ENCODE measurements around the gene SF3B6.

Gene SF3B6

DNA sequence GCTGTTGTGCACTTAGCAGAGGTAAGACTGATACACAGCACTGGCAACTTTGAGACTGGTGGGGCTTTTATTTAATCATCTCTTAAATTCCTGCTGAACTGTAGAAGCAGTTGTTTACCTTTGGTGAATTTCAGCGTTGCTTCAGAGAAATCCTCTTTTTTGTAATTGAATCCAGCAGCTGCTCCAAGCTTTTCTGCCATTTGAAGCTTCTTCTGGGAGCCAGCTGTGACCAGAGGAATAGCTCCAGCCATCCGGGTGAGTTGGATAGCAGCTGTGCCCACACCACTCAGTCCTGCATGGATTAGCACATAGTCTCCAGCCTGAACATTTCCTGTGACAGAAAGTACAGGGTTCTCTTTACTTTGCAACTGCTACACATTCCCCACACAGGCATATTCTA lies 4.6 kb upstream of the SF3B6 start:
- Histone ChIP-seq H3K9ac (ENCODE audit: low read depth, low read length, poor library complexity, severe bottlenecking) (no peak overlapping the region), H3K4me1 (ENCODE audit: insufficient read depth, low read length, poor library complexity, severe bottlenecking) (peaks cover 27% of the 10 kb centered on the region), H2AFZ (ENCODE audit: low read length) (no peak overlapping the region), H3K36me3 (ENCODE audit: insufficient read depth, low read length) (no peaks in the 10 kb centered on the region), H3K27me3 (ENCODE audit: insufficient read depth, low read length, poor library complexity, severe bottlenecking) (no peaks in the 10 kb centered on the region), H3K9me3 (ENCODE audit: insufficient read depth, low read depth, low read length) (no peaks in the 10 kb centered on the region), H3K79me2 (ENCODE audit: insufficient read depth, low read length) (peaks cover 19% of the 10 kb centered on the region), H3K9me2 (replicated peaks; ENCODE audit: low read depth, low read length) (no peaks in the 10 kb centered on the region), H3K4me2 (ENCODE audit: low read depth, low read length, poor library complexity, severe bottlenecking) (no peak overlapping the region), H3K4me3 (ENCODE audit: low read length, poor library complexity, severe bottlenecking) (no peak overlapping the region), H4K20me1 (ENCODE audit: insufficient read depth, low read length, poor library complexity, severe bottlenecking) (no peaks in the 10 kb centered on the region), H3F3A (ENCODE audit: low read depth) (no peaks in the 10 kb centered on the region; the same call in 1 of the 2 replicates)
- no peak for TF ChIP-seq EZH2phosphoT487 (IDR thresholded peaks at IDR 0.05; ENCODE audit: borderline replicate concordance)
- TF ChIP-seq, protein P1, sequence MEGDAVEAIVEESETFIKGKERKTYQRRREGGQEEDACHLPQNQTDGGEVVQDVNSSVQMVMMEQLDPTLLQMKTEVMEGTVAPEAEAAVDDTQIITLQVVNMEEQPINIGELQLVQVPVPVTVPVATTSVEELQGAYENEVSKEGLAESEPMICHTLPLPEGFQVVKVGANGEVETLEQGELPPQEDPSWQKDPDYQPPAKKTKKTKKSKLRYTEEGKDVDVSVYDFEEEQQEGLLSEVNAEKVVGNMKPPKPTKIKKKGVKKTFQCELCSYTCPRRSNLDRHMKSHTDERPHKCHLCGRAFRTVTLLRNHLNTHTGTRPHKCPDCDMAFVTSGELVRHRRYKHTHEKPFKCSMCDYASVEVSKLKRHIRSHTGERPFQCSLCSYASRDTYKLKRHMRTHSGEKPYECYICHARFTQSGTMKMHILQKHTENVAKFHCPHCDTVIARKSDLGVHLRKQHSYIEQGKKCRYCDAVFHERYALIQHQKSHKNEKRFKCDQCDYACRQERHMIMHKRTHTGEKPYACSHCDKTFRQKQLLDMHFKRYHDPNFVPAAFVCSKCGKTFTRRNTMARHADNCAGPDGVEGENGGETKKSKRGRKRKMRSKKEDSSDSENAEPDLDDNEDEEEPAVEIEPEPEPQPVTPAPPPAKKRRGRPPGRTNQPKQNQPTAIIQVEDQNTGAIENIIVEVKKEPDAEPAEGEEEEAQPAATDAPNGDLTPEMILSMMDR (conservative IDR thresholded peaks at IDR 0.05; ENCODE audit: low read length): no peak

DNA sequence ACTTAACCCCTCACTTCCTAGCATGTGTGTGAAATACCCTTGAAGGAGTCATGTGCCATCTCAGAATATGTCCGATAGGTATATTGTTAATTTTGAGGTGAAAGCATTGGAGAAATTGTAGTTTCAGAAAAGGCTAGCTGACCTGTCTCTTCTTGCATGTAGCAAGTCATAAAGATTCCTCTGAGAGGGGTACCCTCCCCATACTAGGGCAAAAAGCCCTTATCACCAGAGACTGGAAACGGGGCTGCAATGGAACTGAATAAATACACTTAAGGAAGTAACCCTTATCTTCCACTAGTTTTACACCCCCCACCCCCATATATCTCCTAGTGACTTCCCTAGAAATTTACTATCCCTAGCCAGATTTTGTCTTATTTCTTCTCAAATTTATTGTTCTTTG lies 1.8 kb upstream of the SF3B6 start:
- no peaks in the 10 kb centered on the region for H3K9me3 ChIP-seq (ENCODE audit: insufficient read depth, low read depth, low read length)
- H3F3A ChIP-seq (ENCODE audit: low read depth): no peaks in the 10 kb centered on the region; the same call in 1 of the 2 replicates
- H4K20me1 ChIP-seq (ENCODE audit: insufficient read depth, low read length, poor library complexity, severe bottlenecking): peaks cover 16% of the 10 kb centered on the region
- no peaks in the 10 kb centered on the region for H3K27me3 ChIP-seq (ENCODE audit: insufficient read depth, low read length, poor library complexity, severe bottlenecking)
- H2AFZ ChIP-seq (ENCODE audit: low read length): no peak overlapping the region
- peak overlapping the region; percentile 75 for H3K4me2 ChIP-seq (ENCODE audit: low read depth, low read length, poor library complexity, severe bottlenecking)
- no peaks in the 10 kb centered on the region for H3K9me2 ChIP-seq (replicated peaks; ENCODE audit: low read depth, low read length)
- peak overlapping the region; percentile 77 for H3K4me3 ChIP-seq (ENCODE audit: low read length, poor library complexity, severe bottlenecking)
- TF ChIP-seq, protein P1 (conservative IDR thresholded peaks at IDR 0.05; ENCODE audit: low read length): no peak
- TF ChIP-seq EZH2phosphoT487 (IDR thresholded peaks at IDR 0.05; ENCODE audit: borderline replicate concordance): no peak
- H3K4me1 ChIP-seq (ENCODE audit: insufficient read depth, low read length, poor library complexity, severe bottlenecking): peaks cover 38% of the 10 kb centered on the region
- peaks cover 40% of the 10 kb centered on the region for H3K79me2 ChIP-seq (ENCODE audit: insufficient read depth, low read length)
- peak overlapping the region; percentile 78 for H3K9ac ChIP-seq (ENCODE audit: low read depth, low read length, poor library complexity, severe bottlenecking)
- H3K36me3 ChIP-seq (ENCODE audit: insufficient read depth, low read length): no peaks in the 10 kb centered on the region

DNA sequence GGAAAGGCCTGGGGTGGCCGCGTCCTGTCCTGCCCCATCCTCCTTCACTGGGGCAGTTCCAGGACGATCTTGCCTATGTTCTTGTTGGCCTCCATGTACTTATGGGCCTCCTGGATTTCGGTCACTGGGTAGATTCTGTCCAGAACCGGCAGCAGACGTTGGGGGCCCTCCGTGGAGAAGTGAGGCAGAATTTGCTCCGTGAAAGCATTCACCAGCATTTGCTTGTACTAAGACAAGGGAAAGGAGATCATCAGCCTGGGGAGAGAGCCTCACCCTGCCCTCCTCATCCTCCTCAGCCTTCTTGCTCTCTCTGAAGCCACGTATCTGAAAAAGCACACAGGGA lies 1.4 kb upstream of the SF3B6 start:
- Histone ChIP-seq H3K4me2 (ENCODE audit: low read depth, low read length, poor library complexity, severe bottlenecking) (peak overlapping the region; percentile 75), H3K4me3 (ENCODE audit: low read length, poor library complexity, severe bottlenecking) (peak overlapping the region; percentile 77), H3K9me2 (replicated peaks; ENCODE audit: low read depth, low read length) (no peaks in the 10 kb centered on the region), H3K9ac (ENCODE audit: low read depth, low read length, poor library complexity, severe bottlenecking) (peak overlapping the region; percentile 78), H4K20me1 (ENCODE audit: insufficient read depth, low read length, poor library complexity, severe bottlenecking) (peaks cover 17% of the 10 kb centered on the region), H3K79me2 (ENCODE audit: insufficient read depth, low read length) (peaks cover 40% of the 10 kb centered on the region), H3K36me3 (ENCODE audit: insufficient read depth, low read length) (no peaks in the 10 kb centered on the region; the same call in 1 of the 2 replicates), H3K9me3 (ENCODE audit: insufficient read depth, low read depth, low read length) (no peaks in the 10 kb centered on the region), H3F3A (ENCODE audit: low read depth) (no peaks in the 10 kb centered on the region; the same call in 1 of the 2 replicates), H2AFZ (ENCODE audit: low read length) (0 out of 2 replicates have a peak overlapping the region, but pooled peaks have one; percentile 33), H3K27me3 (ENCODE audit: insufficient read depth, low read length, poor library complexity, severe bottlenecking) (no peaks in the 10 kb centered on the region), H3K4me1 (ENCODE audit: insufficient read depth, low read length, poor library complexity, severe bottlenecking) (peaks cover 38% of the 10 kb centered on the region)
- no peak for TF ChIP-seq EZH2phosphoT487 (IDR thresholded peaks at IDR 0.05; ENCODE audit: borderline replicate concordance)
- TF ChIP-seq, protein P1 (conservative IDR thresholded peaks at IDR 0.05; ENCODE audit: low read length): no peak
